Measurements from ENCODE around the gene NUPR1.
A peak's percentile ranks its signal among the peaks of the same experiment; 100 is the strongest.
"Not testable (repeated sequence)": the region's sequence is repeated elsewhere in the genome, so short reads cannot be mapped to it uniquely, and the experiment has no call there.

Gene NUPR1

DNA sequence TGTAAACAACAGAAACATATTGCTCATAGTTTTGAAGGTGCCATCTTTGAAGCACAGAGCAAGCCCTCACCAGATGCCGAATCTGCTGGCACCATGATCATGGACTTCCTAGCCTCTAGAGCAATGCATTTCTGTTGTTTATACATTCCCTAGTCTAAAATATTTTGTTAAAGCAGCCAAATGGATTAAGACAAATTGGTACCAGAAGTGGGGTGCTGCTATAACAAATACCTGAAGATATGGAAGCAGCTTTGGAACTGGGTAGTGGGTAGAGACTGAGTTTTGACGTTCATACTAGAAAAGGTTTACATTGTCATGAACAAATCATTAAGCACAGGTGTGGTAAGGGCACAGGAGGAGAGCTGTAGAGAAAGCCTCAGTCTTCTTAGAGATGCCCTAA, 28.5 kb upstream of the NUPR1 start:
- Histone ChIP-seq H3K4me3 (ENCODE audit: low read length) (no peak overlapping the region), H3K27me3 (ENCODE audit: insufficient read depth, low read length) (no peaks in the 10 kb centered on the region), H3K4me1 (ENCODE audit: insufficient read depth, low read length) (no peaks in the 10 kb centered on the region), H3K36me3 (ENCODE audit: insufficient read depth, low read length) (no peaks in the 10 kb centered on the region), H3K9me3 (ENCODE audit: low read length) (peaks cover 6% of the 10 kb centered on the region), H2AFZ (ENCODE audit: low read depth, low read length) (no peak overlapping the region)

DNA sequence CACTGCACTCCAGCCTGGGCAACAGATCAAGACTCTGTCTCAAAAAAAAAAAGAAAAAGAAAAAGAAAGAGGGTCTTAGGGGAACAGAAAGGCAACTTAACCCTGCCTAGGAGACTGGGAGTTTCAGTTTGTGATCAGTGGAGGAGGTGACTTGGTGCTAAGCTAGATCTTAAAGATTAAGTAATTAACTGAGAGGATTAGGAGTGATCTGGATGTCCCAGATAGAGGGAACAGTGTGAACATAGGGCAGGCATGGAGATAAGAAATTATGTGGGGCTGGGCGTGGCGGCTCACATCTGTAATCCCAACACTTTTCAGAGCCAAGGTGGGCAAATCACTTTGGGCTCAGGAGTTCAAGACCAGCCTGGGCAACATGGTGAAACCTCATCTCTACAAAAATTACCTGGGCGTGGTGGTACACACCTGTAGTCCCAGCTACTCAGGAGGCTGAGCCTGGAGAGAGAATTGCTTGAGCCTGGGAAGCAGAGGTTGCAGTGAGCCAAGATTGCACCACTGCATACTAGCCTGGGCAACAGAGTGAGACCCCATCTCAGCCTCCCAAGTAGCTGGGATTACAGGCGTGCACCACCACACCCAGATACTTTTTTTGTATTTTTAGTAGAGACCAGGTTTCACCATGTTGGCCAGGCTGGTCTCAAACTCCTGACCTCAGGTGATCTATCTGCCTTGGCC, 27.6 kb upstream of the NUPR1 start:
- not testable (repeated sequence) for H3K36me3 ChIP-seq (ENCODE audit: insufficient read depth, low read length); H3K27me3 ChIP-seq (ENCODE audit: insufficient read depth, low read length); H3K4me1 ChIP-seq (ENCODE audit: insufficient read depth, low read length); H3K4me3 ChIP-seq (ENCODE audit: low read length); H2AFZ ChIP-seq (ENCODE audit: low read depth, low read length); H3K9me3 ChIP-seq (ENCODE audit: low read length)

DNA sequence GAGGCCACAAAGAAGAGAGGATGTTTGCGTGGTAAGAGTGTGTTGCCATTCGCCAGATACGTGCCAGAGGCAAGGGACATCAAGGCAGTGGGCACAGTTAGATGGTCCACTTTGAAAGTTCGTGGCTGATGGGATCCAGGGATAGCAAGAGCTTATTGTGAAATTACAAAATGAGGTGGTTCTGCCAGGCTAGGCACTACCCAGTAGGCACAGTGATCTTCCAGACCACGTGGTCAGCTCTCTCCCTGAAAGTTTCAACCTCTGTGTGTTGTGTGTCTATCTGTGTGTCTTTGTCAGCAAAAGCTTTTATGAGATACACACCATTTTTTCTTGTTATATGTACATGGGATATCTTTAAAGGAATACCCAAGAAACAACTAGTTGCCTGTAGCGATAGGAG, 24.4 kb upstream of the NUPR1 start:
- no peaks in the 10 kb centered on the region for H3K4me1 ChIP-seq (ENCODE audit: insufficient read depth, low read length)
- peaks cover 7% of the 10 kb centered on the region for H3K36me3 ChIP-seq (ENCODE audit: insufficient read depth, low read length)
- no peaks in the 10 kb centered on the region for H3K27me3 ChIP-seq (ENCODE audit: insufficient read depth, low read length)
- no peak overlapping the region for H2AFZ ChIP-seq (ENCODE audit: low read depth, low read length)
- H3K4me3 ChIP-seq (ENCODE audit: low read length), result no peak overlapping the region
- peaks cover 6% of the 10 kb centered on the region for H3K9me3 ChIP-seq (ENCODE audit: low read length)

DNA sequence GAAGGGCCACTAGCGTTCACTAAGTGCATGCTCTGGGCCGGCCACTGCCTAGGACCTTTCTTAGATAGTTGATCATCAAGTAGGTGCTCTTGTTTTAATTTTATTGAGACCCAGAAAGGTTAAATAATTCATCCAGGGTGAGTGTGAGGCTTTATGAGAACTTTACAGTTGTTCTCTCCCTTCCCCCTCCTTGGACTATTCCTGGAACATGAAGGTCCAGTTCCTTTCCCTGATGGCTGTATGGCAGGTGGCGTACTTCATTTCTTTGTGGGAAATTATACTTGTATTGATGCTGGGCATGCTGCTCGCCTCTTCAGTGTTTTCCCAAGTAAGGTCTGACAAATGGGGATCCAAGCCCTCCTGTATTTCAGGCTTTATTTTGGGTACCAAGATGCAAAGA, 23.4 kb upstream of the NUPR1 start:
- Histone ChIP-seq H3K4me3 (ENCODE audit: low read length) (no peak overlapping the region), H3K27me3 (ENCODE audit: insufficient read depth, low read length) (no peaks in the 10 kb centered on the region), H3K9me3 (ENCODE audit: low read length) (peaks cover 6% of the 10 kb centered on the region), H3K36me3 (ENCODE audit: insufficient read depth, low read length) (peaks cover 8% of the 10 kb centered on the region), H3K4me1 (ENCODE audit: insufficient read depth, low read length) (no peaks in the 10 kb centered on the region), H2AFZ (ENCODE audit: low read depth, low read length) (no peak overlapping the region)

DNA sequence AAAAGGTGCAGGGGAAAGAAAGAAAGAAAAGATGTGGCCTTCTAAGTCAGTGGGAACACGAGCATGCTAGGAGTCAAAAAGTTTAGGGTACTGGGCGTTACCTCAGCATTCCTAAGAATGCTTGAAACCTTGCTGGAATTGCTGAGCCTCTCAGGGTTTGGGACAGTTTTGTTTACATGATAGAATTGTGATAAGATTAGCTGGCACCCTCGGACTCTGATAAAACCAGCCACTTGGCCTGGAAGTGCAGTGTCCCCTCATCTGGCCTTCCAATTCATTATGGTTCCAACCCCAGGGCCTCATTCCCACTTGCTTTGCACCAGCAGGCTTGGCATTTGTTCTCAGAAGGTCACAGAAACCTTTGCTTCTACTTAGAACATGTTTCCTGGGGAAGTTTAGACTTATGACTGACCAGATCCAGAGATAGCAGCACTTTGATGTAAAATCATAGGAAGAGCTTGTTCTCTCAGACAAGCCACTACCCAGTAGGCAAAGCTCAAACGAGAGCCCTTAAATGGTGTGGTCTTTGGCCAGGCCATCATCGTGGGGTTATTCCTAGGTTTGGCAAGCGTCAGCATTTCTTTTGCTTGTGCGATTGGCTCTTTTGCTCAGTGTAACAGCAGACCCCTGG, 22.9 kb upstream of the NUPR1 start:
- Histone ChIP-seq H3K9me3 (ENCODE audit: low read length) (peaks cover 6% of the 10 kb centered on the region), H3K27me3 (ENCODE audit: insufficient read depth, low read length) (no peaks in the 10 kb centered on the region), H2AFZ (ENCODE audit: low read depth, low read length) (no peak overlapping the region), H3K36me3 (ENCODE audit: insufficient read depth, low read length) (peaks cover 8% of the 10 kb centered on the region), H3K4me1 (ENCODE audit: insufficient read depth, low read length) (no peaks in the 10 kb centered on the region), H3K4me3 (ENCODE audit: low read length) (no peak overlapping the region)

DNA sequence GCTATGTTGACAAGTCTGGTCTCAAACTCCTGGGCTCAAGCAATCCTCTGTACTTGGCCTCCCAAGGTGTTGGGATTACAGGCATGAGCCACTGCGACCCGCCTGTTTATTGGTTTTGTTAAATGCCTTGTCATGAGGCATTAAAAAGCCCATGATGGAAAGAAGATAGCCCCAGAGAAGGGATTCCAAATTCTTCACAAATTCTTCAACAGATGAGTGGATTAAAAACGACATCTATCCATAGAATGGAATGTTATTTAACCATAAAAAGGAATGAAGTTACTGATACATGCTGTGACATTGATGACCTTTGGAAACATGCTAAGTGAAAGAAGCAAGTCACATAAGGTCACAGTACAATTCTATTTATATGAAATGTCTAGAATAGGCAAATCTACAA, 19.7 kb upstream of the NUPR1 start:
- H3K4me1 ChIP-seq (ENCODE audit: insufficient read depth, low read length), result no peaks in the 10 kb centered on the region
- H2AFZ ChIP-seq (ENCODE audit: low read depth, low read length), result no peak overlapping the region
- peaks cover 8% of the 10 kb centered on the region for H3K36me3 ChIP-seq (ENCODE audit: insufficient read depth, low read length)
- no peaks in the 10 kb centered on the region for H3K27me3 ChIP-seq (ENCODE audit: insufficient read depth, low read length)
- H3K9me3 ChIP-seq (ENCODE audit: low read length), result peaks cover 2% of the 10 kb centered on the region
- H3K4me3 ChIP-seq (ENCODE audit: low read length), result no peak overlapping the region

DNA sequence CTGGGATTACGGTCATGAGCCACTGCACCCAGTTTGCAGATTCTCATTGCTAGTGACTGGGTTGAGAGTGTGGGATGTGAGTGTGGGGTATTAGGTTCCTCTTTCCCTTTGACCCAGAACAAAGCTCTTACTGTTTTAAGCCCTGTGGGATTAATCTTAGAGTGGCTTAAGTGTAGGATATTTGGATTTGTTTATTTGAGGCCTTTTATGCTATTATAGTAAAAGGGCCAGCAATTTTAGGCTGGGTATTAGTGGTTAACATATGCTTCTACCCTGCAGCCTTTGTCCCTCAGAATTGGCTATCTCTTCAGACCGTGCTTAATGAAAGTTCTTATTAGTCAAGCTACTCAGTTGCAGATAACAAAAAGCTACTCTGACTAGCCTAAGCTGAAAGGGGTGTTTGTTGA, 18.1 kb upstream of the NUPR1 start:
- no peaks in the 10 kb centered on the region for H3K4me1 ChIP-seq (ENCODE audit: insufficient read depth, low read length)
- no peak overlapping the region for H3K4me3 ChIP-seq (ENCODE audit: low read length)

DNA sequence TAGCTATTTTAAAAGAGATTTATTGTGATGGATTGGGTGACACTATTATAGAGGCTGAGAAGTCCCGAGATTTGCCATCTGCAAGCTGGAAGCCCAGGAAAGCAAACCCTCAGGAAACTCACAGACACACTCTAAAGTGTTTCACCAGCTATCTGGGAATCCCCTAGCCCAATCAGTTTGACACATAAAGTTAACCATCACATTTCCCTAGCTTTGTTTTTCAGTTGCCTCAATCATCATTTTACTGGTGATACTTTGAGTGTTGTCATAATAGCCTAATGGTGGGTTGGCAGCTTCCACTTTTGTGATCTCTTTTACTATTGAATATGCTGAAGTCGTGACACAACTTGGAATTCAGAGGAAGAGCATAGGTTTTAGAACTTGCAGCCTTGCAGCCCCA, 16.8 kb upstream of the NUPR1 start:
- Histone ChIP-seq H3K4me3 (ENCODE audit: low read length) (no peak overlapping the region), H2AFZ (ENCODE audit: low read depth, low read length) (no peak overlapping the region), H3K9me3 (ENCODE audit: low read length) (peaks cover 2% of the 10 kb centered on the region), H3K4me1 (ENCODE audit: insufficient read depth, low read length) (no peaks in the 10 kb centered on the region), H3K27me3 (ENCODE audit: insufficient read depth, low read length) (no peaks in the 10 kb centered on the region), H3K36me3 (ENCODE audit: insufficient read depth, low read length) (peaks cover 8% of the 10 kb centered on the region)

More for the DNA sequence above, 18.1 kb upstream of the NUPR1 start:
- Histone ChIP-seq H3K36me3 (ENCODE audit: insufficient read depth, low read length) (peaks cover 8% of the 10 kb centered on the region), H2AFZ (ENCODE audit: low read depth, low read length) (no peak overlapping the region), H3K27me3 (ENCODE audit: insufficient read depth, low read length) (no peaks in the 10 kb centered on the region), H3K9me3 (ENCODE audit: low read length) (peaks cover 2% of the 10 kb centered on the region)

DNA sequence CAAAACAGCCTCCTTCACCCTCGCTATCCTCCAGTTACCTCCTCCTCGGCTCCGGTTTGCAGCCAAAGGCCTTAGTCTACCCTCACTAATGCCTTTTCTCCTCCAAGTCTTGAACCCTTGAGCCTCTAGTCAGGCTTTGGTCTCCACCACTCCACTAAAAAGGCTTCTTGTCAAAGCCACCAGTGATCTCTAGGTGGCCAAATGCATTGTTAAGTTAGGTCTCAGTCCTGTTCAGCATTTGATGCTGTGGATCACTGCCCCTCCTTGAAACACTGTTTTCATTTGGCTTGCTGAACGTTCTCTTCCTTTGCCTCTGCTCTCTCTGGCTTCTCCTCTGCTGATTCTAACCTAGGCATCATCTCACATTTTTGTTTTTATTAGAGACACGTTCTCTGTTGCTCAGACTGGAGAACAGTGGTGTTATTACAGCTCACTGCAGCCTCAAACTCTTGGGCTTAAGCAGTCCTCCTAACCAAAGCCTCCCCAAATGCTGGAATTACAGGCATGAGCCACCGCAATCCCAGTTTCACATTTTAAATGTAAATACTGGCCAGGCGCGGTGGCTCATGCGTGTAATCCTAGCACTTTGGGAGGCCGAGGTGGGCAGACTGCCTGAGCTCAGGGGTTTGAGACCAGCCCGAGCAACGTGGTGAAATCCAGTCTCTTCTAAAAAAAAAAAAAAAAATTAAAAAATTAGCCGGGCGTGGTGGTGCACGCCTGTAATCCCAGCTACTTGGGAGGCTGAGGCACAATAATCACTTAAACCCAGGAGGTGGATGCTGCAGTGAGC, 16.1 kb upstream of the NUPR1 start:
- no peaks in the 10 kb centered on the region for H3K27me3 ChIP-seq (ENCODE audit: insufficient read depth, low read length)
- H3K36me3 ChIP-seq (ENCODE audit: insufficient read depth, low read length), result peaks cover 8% of the 10 kb centered on the region
- H2AFZ ChIP-seq (ENCODE audit: low read depth, low read length), result no peak overlapping the region
- H3K4me3 ChIP-seq (ENCODE audit: low read length), result peak overlapping the region; percentile 40
- H3K9me3 ChIP-seq (ENCODE audit: low read length), result peaks cover 2% of the 10 kb centered on the region
- no peaks in the 10 kb centered on the region for H3K4me1 ChIP-seq (ENCODE audit: insufficient read depth, low read length)

DNA sequence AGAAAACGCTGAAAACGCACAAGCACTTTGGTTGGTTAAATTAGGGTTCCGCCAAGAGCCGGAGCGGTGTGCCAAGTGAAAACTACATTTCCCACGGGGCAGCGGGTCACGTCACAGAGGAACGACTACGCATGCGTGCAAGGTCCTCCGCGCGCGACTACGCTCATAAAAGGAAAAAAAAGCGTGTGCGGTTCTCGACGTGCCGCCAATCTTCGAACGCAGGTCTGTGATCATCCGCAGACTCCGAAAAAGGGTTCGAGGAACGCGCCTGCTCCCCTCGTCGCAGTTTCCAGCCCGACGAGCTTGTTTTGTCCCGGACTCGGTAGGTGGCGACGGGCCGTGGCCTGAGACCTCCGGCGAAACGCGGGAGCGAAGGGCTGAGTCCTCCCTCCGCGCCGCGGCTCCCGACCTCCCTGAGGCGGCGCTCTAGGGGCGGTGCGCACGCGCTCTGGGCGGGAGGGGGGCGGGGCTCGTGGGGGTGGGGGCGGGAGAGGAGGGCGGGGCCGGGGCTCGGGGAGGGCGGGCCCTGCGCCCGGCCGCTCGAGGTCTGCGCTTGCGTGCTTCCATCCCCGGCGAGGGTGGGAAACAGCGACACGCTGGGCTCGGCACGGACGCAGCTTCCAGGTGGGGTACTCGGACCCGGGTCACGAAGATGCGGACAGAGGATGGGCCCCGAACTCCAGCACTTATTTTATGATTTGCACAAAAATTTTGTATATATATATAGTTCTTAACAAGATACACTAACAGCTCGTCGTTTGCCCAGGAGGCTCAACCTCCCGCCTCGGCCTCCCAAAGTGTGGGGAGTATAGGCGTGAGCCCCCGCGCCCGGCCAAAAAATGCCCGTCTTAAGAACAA, 15.2 kb upstream of the NUPR1 start, which contains the start of gene SGF29:
Gene SGF29, plus strand, starts transcription at position 145 of the 858 bp plus-strand sequence. CDS start 27,150 bp downstream, outside the sequence.
- Histone ChIP-seq H3K4me1 (ENCODE audit: insufficient read depth, low read length) (no peaks in the 10 kb centered on the region), H3K27me3 (ENCODE audit: insufficient read depth, low read length) (no peaks in the 10 kb centered on the region), H3K36me3 (ENCODE audit: insufficient read depth, low read length) (peaks cover 6% of the 10 kb centered on the region), H2AFZ (ENCODE audit: low read depth, low read length) (peak within 1 kb of the TSS; percentile 50), H3K9me3 (ENCODE audit: low read length) (peaks cover 2% of the 10 kb centered on the region), H3K4me3 (ENCODE audit: low read length) (peak within 1 kb of the TSS; percentile 76)

DNA sequence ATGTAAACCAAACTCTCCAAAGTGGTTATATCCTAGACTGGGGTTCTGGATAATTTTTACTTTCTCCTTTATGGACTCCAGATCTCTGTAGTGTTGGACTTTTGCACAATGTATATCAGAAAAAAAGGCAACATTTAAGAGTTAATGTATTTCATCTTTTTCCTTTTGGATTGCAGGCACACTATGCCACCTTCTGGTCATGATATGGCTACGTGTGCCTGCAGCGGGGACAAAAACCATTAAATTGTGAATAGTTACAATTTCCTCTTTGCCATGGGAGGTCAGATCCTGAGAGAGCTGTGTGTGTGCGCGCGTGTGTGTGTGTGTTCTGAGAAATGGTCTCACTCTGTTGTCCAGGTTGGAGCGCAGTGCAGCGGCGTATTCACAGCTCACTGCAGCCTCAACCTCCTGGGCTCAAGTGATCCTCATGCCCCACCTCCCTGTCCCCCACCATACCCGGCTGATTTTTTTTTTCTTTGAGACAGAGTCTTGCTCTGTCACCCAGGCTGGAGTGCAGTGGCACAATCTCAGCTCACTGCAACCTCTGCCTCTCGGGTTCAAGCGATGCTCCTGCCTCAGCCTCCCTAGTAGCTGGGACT, 10.6 kb upstream of the NUPR1 start:
- no peaks in the 10 kb centered on the region for H3K4me1 ChIP-seq (ENCODE audit: insufficient read depth, low read length)
- no peaks in the 10 kb centered on the region for H3K36me3 ChIP-seq (ENCODE audit: insufficient read depth, low read length)
- no peak overlapping the region for H2AFZ ChIP-seq (ENCODE audit: low read depth, low read length)
- H3K27me3 ChIP-seq (ENCODE audit: insufficient read depth, low read length), result no peaks in the 10 kb centered on the region
- H3K4me3 ChIP-seq (ENCODE audit: low read length), result no peak overlapping the region
- H3K9me3 ChIP-seq (ENCODE audit: low read length), result no peaks in the 10 kb centered on the region

DNA sequence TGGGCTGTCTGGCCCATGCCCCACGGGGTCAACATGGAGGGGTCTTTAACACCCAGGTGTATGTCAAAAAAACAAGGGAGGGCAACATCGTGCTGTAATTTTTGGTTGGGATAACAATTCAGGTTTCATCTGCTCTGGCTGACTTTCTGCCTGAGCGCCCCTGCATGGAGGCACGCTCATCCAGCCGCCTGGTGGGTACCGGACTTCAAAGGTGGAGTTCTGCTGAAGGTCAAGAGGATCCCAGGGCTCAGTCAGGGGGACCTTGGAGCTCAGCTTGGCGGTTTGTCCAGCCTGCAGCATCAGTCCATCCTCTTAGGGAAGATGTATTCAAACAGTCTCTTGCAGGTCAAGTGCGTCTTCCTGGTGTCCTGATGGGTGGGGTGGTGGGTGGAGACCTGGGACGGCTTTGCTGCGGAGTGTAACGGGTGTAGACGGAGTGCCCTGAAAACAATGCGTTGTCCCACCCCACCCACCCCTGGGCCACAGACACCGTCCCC, 9.6 kb upstream of the NUPR1 start:
- Histone ChIP-seq H3K4me1 (ENCODE audit: insufficient read depth, low read length) (no peaks in the 10 kb centered on the region), H2AFZ (ENCODE audit: low read depth, low read length) (no peak overlapping the region), H3K27me3 (ENCODE audit: insufficient read depth, low read length) (no peaks in the 10 kb centered on the region), H3K36me3 (ENCODE audit: insufficient read depth, low read length) (no peaks in the 10 kb centered on the region), H3K9me3 (ENCODE audit: low read length) (no peaks in the 10 kb centered on the region), H3K4me3 (ENCODE audit: low read length) (no peak overlapping the region)

Data from neuron (in vitro differentiated cells).